ENCODE data around the gene PLIN5.

PLIN5 gene

DNA sequence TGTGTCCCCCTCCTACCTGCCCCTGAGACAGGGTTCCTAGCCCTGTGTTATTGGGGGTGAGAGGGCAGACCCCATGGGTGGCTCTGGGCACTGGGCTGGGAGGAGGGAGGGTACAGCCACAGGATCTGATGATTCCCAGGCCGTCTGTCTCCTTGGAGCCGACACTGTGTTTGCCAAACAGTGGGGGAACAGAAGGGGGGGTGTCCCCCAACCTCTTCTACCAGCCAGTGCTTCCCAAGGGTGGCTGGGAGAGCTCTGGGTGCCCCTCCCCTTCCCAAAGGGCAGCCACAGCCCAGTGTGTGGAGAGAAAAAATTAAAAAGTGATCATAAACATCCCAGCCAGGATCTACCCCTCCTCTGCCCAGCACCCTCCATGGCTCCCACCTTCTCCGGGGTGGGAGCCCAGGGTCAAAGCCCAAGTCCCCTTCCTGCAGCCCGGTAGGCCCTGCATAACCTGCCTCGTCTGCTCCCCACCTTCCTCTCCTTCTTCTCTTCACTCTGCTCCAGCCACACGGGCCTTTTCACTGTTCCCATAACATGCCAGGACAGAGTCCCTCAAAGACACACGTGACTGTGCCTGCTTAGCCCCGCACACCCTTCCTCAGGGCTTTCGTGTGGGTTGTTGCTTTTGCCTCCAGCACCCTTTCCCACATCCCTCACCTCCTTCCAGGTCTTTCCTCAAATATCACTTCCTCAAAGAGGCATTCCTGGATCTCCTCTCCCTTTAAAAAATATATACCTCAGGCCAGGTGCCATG lies 15.3 kb downstream of the PLIN5 start:
- DNase-seq: no peak

- DNase-seq: no peak
Measured at GRCh38 chr19:4519172-4519496, 15.9 kb downstream of the PLIN5 start.

- no peak for DNase-seq
Measured at GRCh38 chr19:4518345-4519171, 16.5 kb downstream of the PLIN5 start, which contains the start of gene PLIN4. TSS of gene PLIN4 (minus strand) at chr19:4518486. CDS start at chr19:4518272, 214 bp downstream.

DNA sequence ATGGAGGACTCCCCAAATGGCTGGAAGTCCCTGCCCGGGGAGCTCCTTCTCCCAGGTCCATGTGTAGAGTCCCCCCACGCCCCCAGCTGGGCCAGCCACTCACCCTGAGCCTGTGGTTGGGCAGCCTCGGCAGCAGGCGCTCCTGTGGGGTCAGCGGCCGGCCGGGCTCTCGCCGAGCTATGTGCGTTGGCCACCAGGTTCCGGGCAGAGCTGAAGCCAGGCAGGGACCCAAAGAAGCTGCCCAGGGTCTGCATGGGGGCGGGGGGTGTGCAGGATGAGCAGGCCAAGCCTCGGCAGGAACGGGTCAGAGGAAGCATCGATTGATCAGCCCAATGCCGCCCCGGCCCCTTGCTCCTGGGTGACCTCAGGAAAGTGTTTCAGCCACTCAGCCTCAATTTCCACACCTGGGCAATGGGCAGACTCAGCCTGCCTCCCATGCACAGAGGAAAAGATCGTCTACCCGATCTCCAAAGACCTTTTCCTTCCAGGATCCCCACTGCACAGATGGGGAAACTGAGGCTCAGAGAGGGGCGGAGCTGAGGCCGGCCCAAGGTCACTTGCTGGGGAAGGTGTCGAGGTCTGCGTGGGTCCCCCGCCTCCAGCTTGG lies 17.5 kb downstream of the PLIN5 start:
- DNase-seq: no peak

GRCh38 chr19:4516939-4517300 lies 18.1 kb downstream of the PLIN5 start:
- DNase-seq: no peak

- DNase-seq: no peak
Measured at GRCh38 chr19:4516199-4516938, 18.7 kb downstream of the PLIN5 start.

DNA sequence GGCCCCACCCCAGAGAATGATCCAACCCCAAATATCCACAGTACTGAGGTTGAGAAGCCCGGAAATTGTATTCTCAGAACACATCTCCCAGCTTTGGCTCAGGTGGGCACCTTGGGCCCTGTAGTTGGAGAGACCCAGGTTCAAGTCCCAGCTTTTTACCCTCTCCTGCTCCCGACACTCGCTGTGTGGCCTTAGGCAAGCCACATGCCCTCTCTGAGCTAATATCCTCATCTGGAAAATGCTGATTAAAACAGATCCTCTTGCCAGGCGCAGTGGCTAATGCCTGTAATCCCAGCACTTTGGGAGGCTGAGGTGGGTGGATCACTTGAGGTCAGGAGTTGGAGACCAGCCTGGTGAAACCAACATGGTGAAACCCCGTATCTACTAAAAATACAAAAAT lies 19.3 kb downstream of the PLIN5 start:
- no peak for DNase-seq

DNA sequence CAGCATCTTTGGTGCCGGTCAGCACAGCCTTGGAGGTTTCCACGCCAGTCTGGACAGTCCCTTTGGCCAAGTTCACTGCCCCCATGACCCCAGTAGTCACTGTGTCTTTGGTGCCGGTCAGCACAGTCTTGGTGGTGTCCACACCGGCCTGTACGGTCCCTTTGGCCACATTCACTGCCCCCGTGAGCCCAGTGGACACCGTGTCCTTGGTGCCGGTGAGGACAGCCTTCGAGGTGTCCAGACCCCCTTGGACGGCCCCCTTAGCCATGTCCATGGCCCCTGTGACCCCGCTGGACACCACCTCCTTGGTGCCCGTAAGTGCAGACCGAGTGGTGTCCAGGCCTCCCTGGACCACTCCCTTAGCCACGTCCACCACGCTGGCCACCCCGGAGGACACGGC lies 21.8 kb downstream of the PLIN5 start:
- no peak for DNase-seq

DNA sequence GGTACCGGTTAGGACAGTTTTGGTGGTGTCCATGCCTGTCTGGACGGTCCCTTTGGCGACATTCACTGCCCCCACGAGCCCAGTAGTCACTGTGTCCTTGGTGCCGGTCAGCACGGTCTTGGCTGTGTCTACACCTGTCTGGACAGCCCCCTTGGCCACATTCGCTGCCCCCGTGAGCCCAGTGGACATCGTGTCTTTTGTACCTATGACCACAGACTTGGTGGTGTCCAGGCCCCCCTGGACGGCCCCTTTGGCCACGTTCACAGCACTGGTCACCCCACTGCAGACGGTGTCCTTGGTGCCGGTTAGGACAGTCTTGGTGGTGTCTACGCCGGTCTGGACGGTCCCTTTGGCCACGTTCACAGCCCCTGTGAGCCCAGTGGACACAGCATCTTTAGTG lies 23.0 kb downstream of the PLIN5 start:
- DNase-seq: no peak

DNA sequence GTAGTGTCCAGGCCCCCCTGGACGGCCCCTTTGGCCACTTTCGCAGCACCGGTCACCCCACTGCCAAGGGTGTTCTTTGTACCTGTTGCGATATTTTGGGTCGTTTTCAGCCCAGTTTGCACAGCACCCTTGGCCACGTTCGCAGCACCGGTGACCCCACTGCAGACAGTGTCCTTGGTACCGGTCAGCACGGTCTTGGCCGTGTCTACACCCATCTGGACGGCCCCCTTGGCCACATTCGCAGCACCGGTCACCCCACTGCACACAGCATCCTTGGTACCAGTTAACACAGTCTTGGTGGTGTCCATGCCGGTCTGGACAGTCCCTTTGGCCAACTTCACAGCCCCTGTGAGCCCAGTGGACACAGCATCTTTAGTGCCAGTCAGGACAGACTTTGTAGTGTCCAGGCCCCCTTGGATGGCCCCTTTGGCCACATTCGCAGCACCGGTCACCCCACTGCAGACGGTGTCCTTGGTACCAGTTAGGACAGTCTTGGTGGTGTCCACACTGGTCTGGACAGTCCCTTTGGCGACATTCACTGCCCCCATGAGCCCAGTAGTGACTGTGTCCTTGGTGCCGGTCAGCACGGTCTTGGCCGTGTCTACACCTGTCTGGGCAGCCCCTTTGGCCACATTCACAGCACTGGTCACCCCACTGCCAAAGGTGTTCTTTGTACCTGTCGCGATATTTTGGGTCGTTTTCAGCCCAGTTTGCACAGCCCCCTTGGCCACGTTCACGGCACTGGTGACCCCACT lies 23.5 kb downstream of the PLIN5 start:
- no peak for DNase-seq

DNA sequence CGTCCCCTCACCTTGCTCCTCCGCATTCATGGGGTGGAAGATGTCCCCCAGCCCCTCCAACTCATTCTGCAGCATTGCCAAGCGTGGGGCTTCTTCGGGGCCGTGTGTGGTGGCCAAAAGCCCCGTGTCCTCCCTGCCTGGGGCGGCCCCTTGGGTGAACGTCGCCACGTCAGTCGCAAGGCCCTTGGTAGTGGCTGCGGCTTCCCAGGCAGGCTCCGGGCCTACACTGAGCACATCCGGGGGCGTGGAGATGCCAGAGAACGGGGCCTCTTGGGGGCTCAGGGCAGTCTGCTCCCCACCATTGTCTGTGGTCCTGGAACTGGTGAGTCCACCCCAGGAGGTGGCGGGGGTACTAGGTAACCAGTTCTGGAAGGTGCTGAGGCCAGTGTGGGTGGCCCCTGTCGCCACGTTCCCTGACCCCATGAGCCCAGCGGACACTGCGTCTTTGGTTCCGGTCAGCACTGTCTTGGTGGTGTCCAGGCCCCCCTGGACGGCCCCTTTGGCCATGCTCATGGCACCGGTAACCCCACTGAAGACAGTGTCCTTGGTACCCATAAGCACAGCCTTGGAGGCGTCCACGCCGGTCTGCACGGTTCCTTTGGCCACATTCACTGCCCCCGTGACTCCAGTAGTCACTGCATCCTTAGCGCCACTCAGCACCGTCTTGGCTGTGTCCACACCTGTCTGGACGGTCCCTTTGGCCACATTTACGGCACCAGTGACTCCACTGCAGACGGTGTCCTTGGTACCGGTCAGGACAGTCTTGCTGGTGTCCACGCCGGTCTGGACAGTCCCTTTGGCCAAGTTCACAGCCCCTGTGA lies 24.4 kb downstream of the PLIN5 start:
- no peak for DNase-seq

DNA sequence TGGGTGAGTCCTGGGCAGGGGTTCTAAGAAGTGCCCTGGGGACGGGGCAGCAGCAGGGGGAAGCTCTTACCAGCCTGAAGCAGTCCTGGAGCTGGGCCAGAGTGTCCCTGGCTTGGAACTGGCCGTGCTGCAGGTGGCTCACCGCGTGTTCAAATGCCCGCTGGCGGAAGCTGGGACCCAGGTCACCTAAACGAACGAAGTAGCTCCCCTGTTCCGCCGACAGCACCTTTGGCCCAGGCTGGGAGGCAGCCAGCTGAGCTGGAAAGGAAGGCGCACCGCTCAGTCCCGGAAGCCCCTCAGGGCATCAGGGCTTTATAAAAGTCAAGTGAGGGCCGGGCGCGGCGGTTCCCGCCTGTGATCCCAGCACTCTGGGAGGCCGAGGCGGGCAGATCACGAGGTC lies 26.3 kb downstream of the PLIN5 start:
- DNase-seq: no peak

DNA sequence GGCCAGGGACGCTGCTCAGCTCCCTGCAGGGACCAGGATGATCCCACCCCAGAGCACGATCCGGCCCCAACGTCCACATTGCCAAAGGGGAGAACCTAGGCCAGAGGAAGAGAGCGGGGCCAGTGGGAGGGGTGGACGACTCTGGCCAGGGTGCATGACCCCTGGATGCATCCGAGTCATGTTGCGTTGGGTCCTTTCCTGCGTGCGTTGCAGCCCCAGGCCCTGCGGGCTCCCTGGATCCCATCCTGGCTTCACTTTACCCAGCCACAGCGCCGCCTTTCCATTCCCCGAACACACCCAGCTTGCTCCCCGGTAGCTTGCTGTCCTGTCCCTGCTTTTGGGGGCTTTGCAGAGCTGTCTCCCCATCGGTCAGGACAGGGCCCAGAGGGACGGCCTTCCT lies 27.2 kb downstream of the PLIN5 start:
- DNase-seq: no peak

DNA sequence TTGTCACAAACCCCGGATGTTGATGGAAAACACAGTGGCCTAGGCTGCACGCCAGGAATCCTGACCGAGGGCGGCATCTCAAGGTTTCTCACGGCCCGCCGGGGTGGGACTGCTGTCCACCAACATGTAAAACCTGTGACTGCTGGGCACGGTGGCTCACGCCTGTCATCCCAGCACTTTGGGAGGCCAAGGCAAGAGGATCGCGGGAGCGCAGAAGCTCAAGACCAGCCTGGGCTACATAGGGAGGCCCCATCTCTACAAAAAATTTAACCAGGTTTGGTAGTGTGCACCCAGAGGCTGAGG lies 27.9 kb downstream of the PLIN5 start:
- DNase-seq: no peak

GRCh38 chr19:4506449-4507149 lies 28.4 kb downstream of the PLIN5 start:
- peak; percentile 22 for DNase-seq

DNA sequence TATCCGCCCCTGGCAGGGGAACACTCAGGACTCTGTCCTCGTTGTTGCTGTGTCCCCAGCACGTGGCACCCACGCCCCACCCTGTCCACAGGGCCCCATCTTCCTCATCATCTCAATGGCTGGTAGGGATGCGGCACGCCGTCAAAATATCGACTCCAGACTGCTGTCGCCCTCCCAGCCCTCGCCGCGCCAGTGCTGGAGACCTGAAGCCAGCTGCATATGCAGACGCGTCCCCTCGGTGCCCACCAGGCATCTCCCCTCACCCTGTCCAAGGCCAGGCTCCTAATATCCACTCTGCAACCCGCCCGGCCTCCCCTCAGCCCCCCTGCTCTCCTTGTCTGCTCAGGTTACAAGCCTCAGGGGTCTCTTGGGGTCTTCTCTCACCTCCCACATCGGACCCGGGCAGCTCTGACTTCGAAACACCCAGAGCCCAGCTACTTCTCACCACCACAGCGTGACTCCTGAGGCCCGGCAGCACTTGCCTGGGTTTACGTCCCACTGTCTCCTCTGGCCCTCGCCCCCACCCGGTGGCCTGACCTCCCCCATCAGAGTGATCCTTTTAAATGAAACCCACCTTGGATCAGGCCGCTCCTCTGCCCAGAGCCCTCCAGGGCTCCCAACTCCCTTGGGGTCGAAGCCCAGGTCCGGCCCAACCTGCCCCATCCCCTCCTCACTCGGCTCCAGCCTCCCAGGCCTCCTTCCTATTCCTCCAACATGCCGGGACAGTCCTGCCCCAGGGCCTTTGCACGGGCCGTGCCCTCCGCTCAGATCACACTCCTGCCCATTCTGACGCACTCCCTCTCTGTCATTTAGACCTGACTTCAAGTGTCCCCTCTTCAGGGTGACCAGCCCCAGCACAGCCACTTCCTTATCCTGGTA lies 29.2 kb downstream of the PLIN5 start:
- no peak for DNase-seq

DNA sequence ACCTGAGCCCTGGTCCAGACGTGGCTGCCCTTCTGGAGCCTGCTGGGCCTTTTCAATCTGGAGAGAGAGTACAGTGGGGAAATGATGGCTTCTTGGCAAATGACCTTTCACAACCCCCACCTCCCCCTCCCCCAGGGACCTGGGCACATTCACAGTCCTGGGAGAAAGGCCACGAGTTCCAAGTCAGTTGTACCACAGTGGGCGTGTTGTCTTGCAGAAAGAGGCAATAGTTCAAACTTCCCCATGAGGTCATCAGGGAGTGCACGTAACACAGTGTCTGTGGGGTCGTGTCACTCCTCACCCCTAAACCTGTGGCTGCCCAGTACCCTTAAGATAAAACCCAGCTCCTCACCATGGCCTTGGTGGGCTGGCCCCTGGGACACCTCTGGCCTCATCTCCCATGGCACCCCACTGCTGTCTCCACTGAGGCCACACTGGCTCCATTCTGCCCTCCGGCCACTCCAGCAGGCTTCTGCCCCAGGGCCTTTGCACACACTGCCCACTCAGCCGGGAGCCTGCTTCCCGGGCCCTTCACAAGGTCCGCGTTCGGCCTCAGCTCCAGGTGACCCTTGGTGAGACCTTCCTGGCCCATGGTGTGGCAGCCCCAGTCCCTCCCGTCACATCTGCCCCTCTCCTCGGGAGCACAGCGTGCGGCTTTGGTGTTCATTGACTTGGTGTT lies 30.0 kb downstream of the PLIN5 start:
- DNase-seq: no peak

DNA sequence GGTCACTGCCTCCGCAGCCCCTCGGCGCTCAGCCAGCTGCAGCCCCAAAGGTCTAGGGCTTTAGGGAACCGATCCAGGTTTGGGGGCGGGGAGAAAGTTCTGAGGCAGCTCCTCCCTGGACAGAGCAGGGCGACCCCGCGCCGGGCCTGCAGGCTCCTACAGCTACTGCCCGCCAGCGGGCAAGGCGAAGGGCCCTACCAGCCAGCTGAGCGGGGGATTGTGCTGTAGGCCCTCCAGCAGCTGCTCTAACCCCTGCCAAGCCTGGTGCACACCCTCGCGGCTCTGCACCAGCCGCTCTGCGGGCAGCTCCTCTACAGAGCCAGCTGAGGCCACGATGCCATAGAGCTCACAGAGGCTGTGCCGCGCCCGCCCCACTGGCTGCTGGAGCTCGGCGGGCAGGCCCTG lies 30.7 kb downstream of the PLIN5 start:
- no peak for DNase-seq

DNA sequence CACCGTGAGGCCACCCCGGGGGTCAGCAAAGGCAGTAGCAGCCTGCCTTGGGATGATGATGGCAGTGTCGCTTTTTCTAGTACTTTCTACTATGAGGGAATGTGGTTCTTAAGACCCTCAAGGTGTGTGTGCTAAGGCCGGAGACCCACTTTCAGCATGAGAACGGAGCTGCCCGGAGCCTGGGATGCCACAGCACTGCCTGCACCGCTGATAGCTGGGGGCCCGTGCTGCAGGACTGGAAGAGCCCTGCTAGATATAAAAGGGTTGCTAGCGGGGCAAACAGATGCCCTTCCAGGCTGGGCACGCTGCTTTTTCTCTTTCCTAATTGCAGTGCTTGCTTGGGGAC lies 31.2 kb downstream of the PLIN5 start:
- DNase-seq: no peak

All from activated CD4-positive, alpha-beta T cell treated with anti-CD3 and anti-CD28 coated beads, Interleukin-10, Interleukin-2, amounts not matched to agents 100 ng/mL and 50 ng/mL, durations not matched to agents 16 hours and 8 hours (primary cell).